Fibroblast of lung (primary cell): Measurements from ENCODE around the gene IL20. TPM values are rescaled to one million over a fixed set of nuclear protein-coding genes. Genes with fewer than 3 reads are reported as not detected.
A peak's percentile ranks its signal among the peaks of the same experiment; 100 is the strongest.

ENCODE experiments used
- DNase-seq, 2 donors: peaks; one replicate each; pipeline versions ENCODE4 v3.0.0 to v3.0.0-alpha.2; 2010; ENCODE audit warnings: low read depth in 2 of 2
- H2AFZ ChIP-seq: 2 replicates; pipeline ENCODE4 v1.5.1; 2012; ENCODE audit warnings: low read length, control low read depth, inconsistent platforms
- H3K27ac ChIP-seq: 2 replicates; pipeline ENCODE4 v1.5.1; 2011; ENCODE audit warnings: low read length, control low read depth; ENCODE audit not compliant: insufficient read depth
- H3K27me3 ChIP-seq: 2 replicates; pipeline ENCODE4 v1.5.1; 2011; ENCODE audit warnings: mild to moderate bottlenecking, low read length; ENCODE audit not compliant: control insufficient read depth, insufficient read depth
- H3K36me3 ChIP-seq: 2 replicates; pipeline ENCODE4 v1.5.1; 2011; ENCODE audit warnings: low read length; ENCODE audit not compliant: control insufficient read depth, insufficient read depth
- H3K4me1 ChIP-seq: 2 replicates; pipeline ENCODE4 v1.5.1; 2011; ENCODE audit warnings: low read length; ENCODE audit not compliant: control insufficient read depth, insufficient read depth; ENCODE audit errors: extremely low read depth
- H3K4me2 ChIP-seq: 2 replicates; pipeline ENCODE4 v1.5.1; 2011; ENCODE audit warnings: low read length, control low read depth; ENCODE audit not compliant: insufficient read depth; ENCODE audit errors: extremely low read depth
- H3K4me3 ChIP-seq, 4 experiments: fragments of 200-600 bp in 1 of 4; sonication (generic) in 1 of 4; replicated peaks in 1 of 4; 2 replicates each; pipeline ENCODE4 v1.5.1; 2011 to 2016; ENCODE audit warnings: low read length in 4 of 4, low read depth in 3 of 4, mild to moderate bottlenecking in 3 of 4, control low read depth in 2 of 4, inconsistent platforms in 1 of 4, mixed read lengths in 1 of 4; ENCODE audit not compliant: insufficient read depth in 1 of 4; ENCODE audit errors: control extremely low read depth in 1 of 4
- H3K79me2 ChIP-seq: 2 replicates; pipeline ENCODE4 v1.5.1; 2012; ENCODE audit warnings: mild to moderate bottlenecking, low read length, inconsistent platforms; ENCODE audit not compliant: control insufficient read depth, insufficient read depth
- H3K9ac ChIP-seq: 2 replicates; pipeline ENCODE4 v1.5.1; 2011; ENCODE audit warnings: mild to moderate bottlenecking, low read length, control low read depth; ENCODE audit not compliant: insufficient read depth
- H3K9me3 ChIP-seq: 2 replicates; pipeline ENCODE4 v1.5.1; 2012; ENCODE audit warnings: low read depth, low read length; ENCODE audit not compliant: control insufficient read depth, insufficient read depth
- H4K20me1 ChIP-seq: 2 replicates; pipeline ENCODE4 v1.5.1; 2011; ENCODE audit warnings: low read length; ENCODE audit not compliant: control insufficient read depth, insufficient read depth; ENCODE audit errors: extremely low read depth
- EZH2 ChIP-seq: IDR thresholded peaks from 2 replicates; pipeline ENCODE4 v1.5.1; 2012; ENCODE audit warnings: low read length, control low read depth, mild to moderate bottlenecking; ENCODE audit errors: missing control alignments
- polyA plus RNA-seq, 2 donors: library from polyadenylated mRNA; depleted of rRNA in 1 of 2; stranded (reverse) in 1 of 2; unstranded in 1 of 2; fragments of >200 nt; gene quantifications; 2 replicates each; pipeline ENCODE4 v1.2.1, GENCODE V29; 2011 to 2012; ENCODE audit warnings: missing spikeins in 1 of 2
- total RNA-seq: library from RNA; depleted of rRNA; stranded (reverse); fragments of >200 nt; gene quantifications from 2 replicates; pipeline ENCODE4 v1.2.1, GENCODE V29; 2014
- TF ChIP-seq, protein P1 (sequence below), 2 donors: IDR thresholded peaks in 1 of 2; conservative IDR thresholded peaks in 1 of 2; 1 replicate in 1 of 2; 2 replicates in 1 of 2; pipeline ENCODE4 v1.5.1; 2011 to 2012; ENCODE audit warnings: low read length in 2 of 2, control low read depth in 1 of 2, inconsistent platforms in 1 of 2, low read depth in 1 of 2, mild to moderate bottlenecking in 1 of 2

Gene IL20
- total and polyA plus RNA-seq, 2 donors (not counting 1 experiment from before 2014, with no cell fraction given): not detected

GRCh38 chr1:206905295-206906164 lies 40.1 kb downstream of the IL20 start:
- H4K20me1 ChIP-seq: no peaks in the 10 kb centered on the region
- no peaks in the 10 kb centered on the region for H3K9me3 ChIP-seq
- peak; percentile 71 to 94 for DNase-seq
- peak overlapping the region; percentile 76 for H3K27ac ChIP-seq
- no peaks in the 10 kb centered on the region for H3K79me2 ChIP-seq
- TF ChIP-seq, protein P1, sequence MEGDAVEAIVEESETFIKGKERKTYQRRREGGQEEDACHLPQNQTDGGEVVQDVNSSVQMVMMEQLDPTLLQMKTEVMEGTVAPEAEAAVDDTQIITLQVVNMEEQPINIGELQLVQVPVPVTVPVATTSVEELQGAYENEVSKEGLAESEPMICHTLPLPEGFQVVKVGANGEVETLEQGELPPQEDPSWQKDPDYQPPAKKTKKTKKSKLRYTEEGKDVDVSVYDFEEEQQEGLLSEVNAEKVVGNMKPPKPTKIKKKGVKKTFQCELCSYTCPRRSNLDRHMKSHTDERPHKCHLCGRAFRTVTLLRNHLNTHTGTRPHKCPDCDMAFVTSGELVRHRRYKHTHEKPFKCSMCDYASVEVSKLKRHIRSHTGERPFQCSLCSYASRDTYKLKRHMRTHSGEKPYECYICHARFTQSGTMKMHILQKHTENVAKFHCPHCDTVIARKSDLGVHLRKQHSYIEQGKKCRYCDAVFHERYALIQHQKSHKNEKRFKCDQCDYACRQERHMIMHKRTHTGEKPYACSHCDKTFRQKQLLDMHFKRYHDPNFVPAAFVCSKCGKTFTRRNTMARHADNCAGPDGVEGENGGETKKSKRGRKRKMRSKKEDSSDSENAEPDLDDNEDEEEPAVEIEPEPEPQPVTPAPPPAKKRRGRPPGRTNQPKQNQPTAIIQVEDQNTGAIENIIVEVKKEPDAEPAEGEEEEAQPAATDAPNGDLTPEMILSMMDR (conservative IDR thresholded peaks at IDR 0.05 in 1 of 2, IDR thresholded peaks at IDR 0.05 in 1 of 2; ENCODE audit: low read depth in 1 of 2, low read length in 2 of 2): no peak
- no peak for TF ChIP-seq EZH2
- H3K4me2 ChIP-seq: no peak overlapping the region
- H3K4me3 ChIP-seq: no peak overlapping the region
- peaks cover 5% of the 10 kb centered on the region for H3K4me1 ChIP-seq
- no peaks in the 10 kb centered on the region for H3K27me3 ChIP-seq
- H2AFZ ChIP-seq: no peak overlapping the region
- H3K9ac ChIP-seq: no peak overlapping the region
- H3K36me3 ChIP-seq: no peaks in the 10 kb centered on the region

DNA sequence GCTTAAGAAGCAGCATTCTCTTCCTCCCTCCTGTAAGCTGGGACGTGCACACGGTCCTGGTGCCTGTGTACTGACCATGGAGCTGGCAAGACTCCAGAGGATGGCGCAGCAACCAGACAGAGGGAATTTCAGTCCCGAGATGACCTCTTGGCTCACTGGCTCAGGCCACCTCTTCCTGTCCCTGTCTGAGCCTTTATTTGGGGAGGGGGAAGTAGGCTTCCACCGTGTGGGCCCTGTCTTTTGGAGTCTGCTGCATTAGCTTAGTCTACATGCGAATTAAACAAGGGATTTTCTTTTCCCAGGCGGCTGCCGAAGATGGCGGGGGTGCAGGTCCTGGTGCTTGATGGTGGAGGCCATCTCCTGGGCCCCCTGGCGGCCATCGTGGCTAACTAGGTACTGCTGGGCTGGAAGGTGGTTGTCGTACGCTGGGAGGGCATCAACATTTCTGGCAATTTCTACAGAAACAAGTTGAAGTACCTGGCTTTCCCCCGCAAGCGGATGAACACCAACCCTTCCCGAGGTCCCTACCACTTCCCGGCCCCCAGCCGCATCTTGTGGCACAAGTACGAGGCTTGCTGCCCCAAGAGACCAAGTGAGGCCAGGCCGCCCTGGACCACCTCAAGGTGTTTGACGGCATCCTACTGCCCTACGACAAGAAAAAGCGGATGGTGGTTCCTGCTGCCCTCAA lies 42.0 kb downstream of the IL20 start:
- no peaks in the 10 kb centered on the region for H3K79me2 ChIP-seq
- no peaks in the 10 kb centered on the region for H3K27me3 ChIP-seq
- H2AFZ ChIP-seq: no peak overlapping the region
- peaks cover 5% of the 10 kb centered on the region for H3K4me1 ChIP-seq
- no peaks in the 10 kb centered on the region for H3K36me3 ChIP-seq
- TF ChIP-seq, protein P1 (conservative IDR thresholded peaks at IDR 0.05 in 1 of 2, IDR thresholded peaks at IDR 0.05 in 1 of 2; ENCODE audit: low read depth in 1 of 2, low read length in 2 of 2): peak in 1 of 2 donors; percentile 26
- TF ChIP-seq EZH2: no peak
- no peak overlapping the region for H3K4me2 ChIP-seq
- no peak overlapping the region for H3K9ac ChIP-seq
- no peak overlapping the region for H3K27ac ChIP-seq
- no peaks in the 10 kb centered on the region for H4K20me1 ChIP-seq
- H3K9me3 ChIP-seq: no peaks in the 10 kb centered on the region
- H3K4me3 ChIP-seq: no peak overlapping the region
- no peak for DNase-seq

DNA sequence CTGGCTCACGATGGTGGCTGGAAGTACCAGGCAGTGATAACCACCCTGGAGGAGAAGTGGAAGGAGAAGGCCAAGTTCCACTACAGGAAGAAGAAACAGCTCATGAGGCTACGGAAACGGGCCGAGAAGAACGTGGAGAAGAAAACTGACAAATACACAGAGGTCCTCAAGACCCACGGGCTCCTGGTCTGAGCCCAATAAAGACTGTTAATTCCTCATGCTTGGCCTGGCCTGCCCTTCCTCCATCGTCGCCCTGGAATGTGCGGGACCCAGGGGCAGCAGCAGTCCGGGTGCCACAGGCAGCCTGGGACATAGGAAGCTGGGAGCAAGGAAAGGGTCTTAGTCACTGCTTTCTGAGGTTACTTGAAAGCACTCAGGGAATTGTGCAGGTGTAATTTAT lies 42.6 kb downstream of the IL20 start:
- H3K4me1 ChIP-seq: peaks cover 5% of the 10 kb centered on the region
- H3K4me2 ChIP-seq: no peak overlapping the region
- H3K9me3 ChIP-seq: no peaks in the 10 kb centered on the region
- no peak overlapping the region for H3K27ac ChIP-seq
- no peaks in the 10 kb centered on the region for H3K79me2 ChIP-seq
- H3K36me3 ChIP-seq: no peaks in the 10 kb centered on the region
- TF ChIP-seq, protein P1 (conservative IDR thresholded peaks at IDR 0.05 in 1 of 2, IDR thresholded peaks at IDR 0.05 in 1 of 2; ENCODE audit: low read depth in 1 of 2, low read length in 2 of 2): no peak
- TF ChIP-seq EZH2: no peak
- H2AFZ ChIP-seq: no peak overlapping the region
- H4K20me1 ChIP-seq: no peaks in the 10 kb centered on the region
- no peak for DNase-seq
- no peak overlapping the region for H3K4me3 ChIP-seq
- no peaks in the 10 kb centered on the region for H3K27me3 ChIP-seq
- no peak overlapping the region for H3K9ac ChIP-seq
